Nephron progenitor cell (in vitro differentiated cells): ENCODE data around the gene HNRNPDL.
"Not testable (repeated sequence)": the region's sequence is repeated elsewhere in the genome, so short reads cannot be mapped to it uniquely, and the experiment has no call there.

Experiments used
- DNase-seq: peaks from one replicate; pipeline ENCODE4 v3.0.0; 2021
- H3K27ac Mint-ChIP-seq: 2 replicates; pipeline ENCODE4 v1.8.0; 2021; ENCODE audit warnings: mild to moderate bottlenecking, moderate library complexity, mixed read lengths
- H3K27me3 Mint-ChIP-seq: 2 replicates; pipeline ENCODE4 v1.8.0; 2021; ENCODE audit warnings: mild to moderate bottlenecking, low read depth, mixed read lengths; ENCODE audit not compliant: poor library complexity
- H3K36me3 Mint-ChIP-seq: 2 replicates; pipeline ENCODE4 v1.8.0; 2021; ENCODE audit warnings: low read depth, mixed read lengths
- H3K4me1 Mint-ChIP-seq: 2 replicates; pipeline ENCODE4 v1.8.0; 2021; ENCODE audit warnings: mixed read lengths
- H3K4me3 Mint-ChIP-seq: 2 replicates; pipeline ENCODE4 v1.8.0; 2021; ENCODE audit warnings: mild to moderate bottlenecking, moderate library complexity, mixed read lengths
- H3K9me3 Mint-ChIP-seq: 2 replicates; pipeline ENCODE4 v1.8.0; 2021; ENCODE audit warnings: mild to moderate bottlenecking, moderate library complexity, mixed read lengths
- CTCF ChIP-seq: fragments of 200-600 bp; sonication (generic); IDR thresholded peaks from 2 replicates; pipeline ENCODE4 v1.5.0; 2021; ENCODE audit warnings: antibody characterized with exemption

HNRNPDL gene

GRCh38 chr4:82423245-82424054 lies 6.8 kb downstream of the HNRNPDL start:
- peak overlapping the region; percentile 88 for H3K27ac Mint-ChIP-seq
- H3K4me1 Mint-ChIP-seq, result peaks cover 33% of the 10 kb centered on the region

GRCh38 chr4:82422616-82423015 lies 7.6 kb downstream of the HNRNPDL start:
- no peak overlapping the region for H3K4me3 Mint-ChIP-seq
- H3K27ac Mint-ChIP-seq, result peak overlapping the region; percentile 21
- H3K27me3 Mint-ChIP-seq, result peaks cover 3% of the 10 kb centered on the region
- H3K4me1 Mint-ChIP-seq, result peaks cover 25% of the 10 kb centered on the region
- TF ChIP-seq CTCF, result no peak
- H3K9me3 Mint-ChIP-seq, result no peaks in the 10 kb centered on the region
- no peak for DNase-seq
- peaks cover 47% of the 10 kb centered on the region for H3K36me3 Mint-ChIP-seq

More at GRCh38 chr4:82423245-82424054, 6.8 kb downstream of the HNRNPDL start:
- H3K36me3 Mint-ChIP-seq, result peaks cover 55% of the 10 kb centered on the region
- TF ChIP-seq CTCF, result no peak
- H3K4me3 Mint-ChIP-seq, result no peak overlapping the region
- DNase-seq, result no peak
- H3K27me3 Mint-ChIP-seq, result peaks cover 3% of the 10 kb centered on the region
- H3K9me3 Mint-ChIP-seq, result no peaks in the 10 kb centered on the region

GRCh38 chr4:82421796-82422560 lies 8.3 kb downstream of the HNRNPDL start:
- H3K27me3 Mint-ChIP-seq, result peaks cover 7% of the 10 kb centered on the region
- peaks cover 18% of the 10 kb centered on the region for H3K4me1 Mint-ChIP-seq
- no peak for DNase-seq
- no peak for TF ChIP-seq CTCF
- no peak overlapping the region for H3K27ac Mint-ChIP-seq
- H3K36me3 Mint-ChIP-seq, result peaks cover 41% of the 10 kb centered on the region
- no peaks in the 10 kb centered on the region for H3K9me3 Mint-ChIP-seq
- H3K4me3 Mint-ChIP-seq, result no peak overlapping the region

- Mint-ChIP-seq H3K4me1 (no peaks in the 10 kb centered on the region), H3K36me3 (peaks cover 15% of the 10 kb centered on the region), H3K27ac (no peak overlapping the region), H3K27me3 (peaks cover 9% of the 10 kb centered on the region), H3K4me3 (no peak overlapping the region), H3K9me3 (peaks cover 4% of the 10 kb centered on the region)
- DNase-seq, result no peak
- TF ChIP-seq CTCF, result no peak
Measured at GRCh38 chr4:82419451-82419850, 10.8 kb downstream of the HNRNPDL start.

GRCh38 chr4:82415922-82416365 lies 14.3 kb downstream of the HNRNPDL start:
- TF ChIP-seq CTCF, result no peak
- H3K27me3 Mint-ChIP-seq, result peaks cover 9% of the 10 kb centered on the region
- DNase-seq, result no peak
- H3K36me3 Mint-ChIP-seq, result no peaks in the 10 kb centered on the region
- H3K4me1 Mint-ChIP-seq, result no peaks in the 10 kb centered on the region
- H3K9me3 Mint-ChIP-seq, result peaks cover 12% of the 10 kb centered on the region
- H3K4me3 Mint-ChIP-seq, result no peak overlapping the region
- no peak overlapping the region for H3K27ac Mint-ChIP-seq

- H3K4me3 Mint-ChIP-seq, H3K27ac Mint-ChIP-seq, H3K27me3 Mint-ChIP-seq, H3K4me1 Mint-ChIP-seq, DNase-seq, H3K36me3 Mint-ChIP-seq: not testable (repeated sequence)
- peaks cover 12% of the 10 kb centered on the region for H3K9me3 Mint-ChIP-seq
Measured at GRCh38 chr4:82415061-82415460, 15.2 kb downstream of the HNRNPDL start.
